ENCODE results near the gene C10orf71. TPM values are rescaled to one million over a fixed set of nuclear protein-coding genes. Genes with fewer than 3 reads are reported as not detected.

C10orf71 gene
- total RNA-seq, 1 donor, result not detected

- H3K4me3 ChIP-seq (ENCODE audit: low read depth, low read length), result no peak overlapping the region
- no peak for TF ChIP-seq CTCF (IDR thresholded peaks at IDR 0.05; ENCODE audit: insufficient read depth, low read depth, low read length)
These were observed 12.1 kb downstream of the C10orf71 start for GRCh38 chr10:49310901-49311554.

DNA sequence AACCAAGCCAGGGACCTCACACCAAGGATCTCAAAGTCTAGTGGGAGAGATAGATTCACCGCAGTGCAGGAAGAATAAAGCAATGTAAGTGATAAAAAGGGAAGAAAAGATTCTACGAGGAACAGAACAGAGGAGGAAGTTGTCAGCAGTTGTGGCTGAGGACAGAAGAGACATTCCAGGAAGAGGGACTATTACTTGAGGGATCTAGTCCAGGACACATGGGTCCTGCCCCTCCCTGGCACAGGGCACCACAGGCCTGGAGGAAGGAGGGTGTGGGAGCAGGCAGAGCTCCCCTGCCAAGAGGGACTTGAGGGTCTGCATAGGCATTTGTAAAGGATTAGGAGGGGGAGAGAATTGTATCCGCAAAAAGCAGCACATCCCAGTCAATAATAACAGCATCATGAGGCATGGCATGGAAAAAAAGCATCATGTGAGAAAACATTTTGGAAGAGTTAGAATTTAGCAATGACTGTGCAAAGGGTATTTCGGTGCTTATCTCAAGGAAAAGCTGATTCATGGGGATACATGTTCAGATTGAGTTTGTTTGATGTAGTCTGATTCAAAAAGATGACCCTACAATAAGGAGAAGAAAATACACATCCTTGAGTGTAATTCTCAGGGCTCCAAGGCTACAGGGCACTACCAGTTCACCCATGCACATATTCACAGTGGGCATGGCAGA is 12.7 kb downstream of the C10orf71 start:
- DNase-seq (ENCODE audit: low read depth), result no peak
- no peak overlapping the region for H3K4me3 ChIP-seq (ENCODE audit: low read depth, low read length)
- no peak for TF ChIP-seq CTCF (IDR thresholded peaks at IDR 0.05; ENCODE audit: insufficient read depth, low read depth, low read length)

More at GRCh38 chr10:49310901-49311554, 12.1 kb downstream of the C10orf71 start:
- no peak for DNase-seq (ENCODE audit: low read depth)

DNA sequence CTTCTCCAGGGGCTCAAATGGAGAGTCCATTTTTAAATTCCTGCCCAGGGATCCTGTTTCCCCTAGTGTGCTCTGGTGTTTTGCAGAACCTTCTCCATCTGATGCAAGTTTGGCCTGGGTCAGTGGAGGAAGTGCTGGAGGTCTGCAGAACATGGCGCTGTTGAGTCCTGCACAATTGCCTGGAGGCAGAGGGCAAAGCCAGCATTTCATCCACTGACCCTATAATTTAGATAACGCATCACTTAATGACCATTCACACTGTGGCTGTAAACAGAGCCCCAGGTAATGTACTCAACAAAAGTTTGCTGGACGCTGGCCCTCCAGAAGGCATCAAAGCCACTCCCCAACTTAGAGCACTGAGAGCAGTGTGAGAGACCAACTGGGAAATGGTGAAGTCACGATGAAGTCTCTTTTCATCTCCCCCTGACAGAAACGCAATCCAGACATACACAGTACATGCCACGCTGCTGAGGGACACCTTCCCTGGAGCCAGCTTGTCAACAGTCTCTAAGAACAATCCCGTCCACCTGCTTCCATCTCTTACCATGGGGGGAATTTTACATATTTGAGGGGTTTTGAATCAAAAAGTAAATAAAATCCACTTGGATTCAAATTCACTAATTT is 13.4 kb downstream of the C10orf71 start:
- no peak for DNase-seq (ENCODE audit: low read depth)
- no peak overlapping the region for H3K4me3 ChIP-seq (ENCODE audit: low read depth, low read length)
- TF ChIP-seq CTCF (IDR thresholded peaks at IDR 0.05; ENCODE audit: insufficient read depth, low read depth, low read length), result no peak

DNA sequence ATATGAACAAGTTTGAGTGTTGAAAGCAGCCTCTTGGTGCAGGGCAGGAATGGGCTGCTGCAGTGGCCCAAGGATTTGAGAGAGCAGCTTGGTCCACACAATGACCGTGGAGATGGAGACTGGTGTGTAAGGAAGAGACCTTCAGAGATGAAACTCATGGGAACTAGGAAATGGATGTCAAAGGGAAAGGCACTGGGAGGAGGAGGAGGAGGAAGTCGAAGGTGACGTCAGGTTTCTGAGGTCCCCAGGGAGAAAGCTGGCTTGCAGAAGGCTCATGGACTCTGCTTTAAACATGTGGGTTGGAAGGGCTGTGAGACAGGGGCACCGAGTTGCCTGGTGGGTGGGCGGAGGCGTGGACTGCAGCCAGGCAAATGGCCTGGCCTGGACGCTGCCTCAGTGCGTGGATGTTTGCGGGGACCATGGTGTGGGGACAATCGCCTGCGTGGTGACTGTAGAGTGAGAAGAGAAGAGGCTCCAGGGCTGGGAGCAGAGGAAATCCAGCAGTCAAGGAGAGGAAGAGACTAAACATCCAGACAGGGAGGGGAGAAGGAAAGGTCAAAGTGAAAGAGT is 14.6 kb downstream of the C10orf71 start:
- H3K4me3 ChIP-seq (ENCODE audit: low read depth, low read length), result no peak overlapping the region
- no peak for TF ChIP-seq CTCF (IDR thresholded peaks at IDR 0.05; ENCODE audit: insufficient read depth, low read depth, low read length)
- no peak for DNase-seq (ENCODE audit: low read depth)

DNA sequence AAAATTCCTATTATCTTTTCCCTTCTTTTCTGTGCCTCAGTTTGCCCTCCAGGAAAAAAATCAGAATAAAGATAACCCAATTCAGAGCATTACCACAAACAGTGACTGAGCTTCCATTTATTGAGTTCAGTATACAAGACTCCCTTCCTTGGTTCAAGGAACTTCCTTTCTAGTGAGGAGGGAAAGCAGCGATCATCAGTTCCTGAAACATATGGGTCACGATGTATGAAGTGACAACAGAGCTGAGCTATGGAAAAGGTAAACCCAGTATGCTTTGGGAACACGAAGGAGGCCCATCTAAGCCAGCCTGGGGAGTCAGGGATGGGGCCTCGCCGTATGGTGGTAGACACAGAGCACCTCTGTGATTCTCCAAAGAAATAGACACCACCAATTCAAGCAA is 15.8 kb downstream of the C10orf71 start:
- DNase-seq (ENCODE audit: low read depth), result no peak
- TF ChIP-seq CTCF (IDR thresholded peaks at IDR 0.05; ENCODE audit: insufficient read depth, low read depth, low read length), result no peak
- no peak overlapping the region for H3K4me3 ChIP-seq (ENCODE audit: low read depth, low read length)

DNA sequence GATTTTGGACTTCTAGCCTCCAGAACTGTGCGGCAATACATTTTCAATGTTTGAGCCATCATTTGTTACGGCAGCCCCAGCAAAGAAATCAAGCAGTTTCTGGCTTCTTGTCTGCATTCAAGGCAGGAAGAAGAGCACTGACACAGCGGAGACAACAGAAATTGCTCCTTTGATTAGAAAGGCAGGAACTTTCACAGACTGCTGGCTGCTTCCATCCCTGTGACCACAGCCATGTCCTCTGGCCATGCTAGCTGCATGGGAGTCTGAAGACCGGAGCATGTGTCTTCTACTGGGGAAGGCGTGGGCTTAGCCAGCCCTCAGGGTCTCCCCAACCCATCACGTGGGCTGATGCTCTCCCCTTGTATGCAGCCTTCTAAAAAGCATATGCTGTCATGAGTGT is 19.1 kb downstream of the C10orf71 start:
- no peak overlapping the region for H3K4me3 ChIP-seq (ENCODE audit: low read depth, low read length)
- no peak for DNase-seq (ENCODE audit: low read depth)
- no peak for TF ChIP-seq CTCF (IDR thresholded peaks at IDR 0.05; ENCODE audit: insufficient read depth, low read depth, low read length)

Measured in fibroblast of villous mesenchyme (primary cell).